ENCODE results near the gene MERTK.

DNA sequence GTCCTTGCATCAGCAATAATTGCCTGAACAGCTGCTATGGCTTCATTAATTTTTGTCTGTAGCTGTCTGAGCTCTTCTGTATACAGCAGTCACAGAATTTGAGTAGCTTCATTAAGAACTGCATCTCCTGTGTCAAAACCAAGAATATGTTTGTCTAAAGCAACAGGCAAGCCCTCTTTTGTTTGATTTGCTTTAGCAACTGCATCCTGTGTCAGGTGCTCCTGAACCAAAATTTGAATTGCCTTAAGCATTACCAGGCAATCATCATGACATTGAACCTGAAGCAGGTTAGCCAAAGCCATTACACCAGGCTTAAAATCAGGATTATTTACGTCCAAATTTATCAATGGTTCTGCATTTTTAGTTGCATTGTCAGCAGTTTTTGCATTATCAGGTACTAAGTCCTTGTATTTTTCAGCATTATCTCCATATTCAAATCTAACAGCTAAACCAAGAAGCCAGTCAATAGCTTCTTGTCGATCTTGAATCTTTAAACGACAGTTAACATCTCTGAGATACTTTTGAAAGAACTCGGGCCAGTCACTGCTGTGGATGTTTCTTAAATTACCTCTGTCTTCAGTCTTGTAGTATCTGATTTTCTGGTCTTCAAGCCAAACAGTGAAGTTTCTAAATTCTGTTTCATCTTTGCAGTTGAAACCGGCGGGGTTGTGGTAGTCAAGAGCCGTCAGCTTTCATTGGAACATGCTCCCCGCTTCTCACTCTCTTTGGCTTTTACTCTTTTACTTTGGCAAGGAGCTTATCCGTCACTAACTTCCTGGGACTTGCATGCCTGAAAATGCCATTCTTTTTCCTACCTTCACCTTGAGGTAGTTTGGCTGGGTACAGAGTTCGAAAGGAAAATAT lies 42.2 kb downstream of the MERTK start:
- TF ChIP-seq, protein P1, sequence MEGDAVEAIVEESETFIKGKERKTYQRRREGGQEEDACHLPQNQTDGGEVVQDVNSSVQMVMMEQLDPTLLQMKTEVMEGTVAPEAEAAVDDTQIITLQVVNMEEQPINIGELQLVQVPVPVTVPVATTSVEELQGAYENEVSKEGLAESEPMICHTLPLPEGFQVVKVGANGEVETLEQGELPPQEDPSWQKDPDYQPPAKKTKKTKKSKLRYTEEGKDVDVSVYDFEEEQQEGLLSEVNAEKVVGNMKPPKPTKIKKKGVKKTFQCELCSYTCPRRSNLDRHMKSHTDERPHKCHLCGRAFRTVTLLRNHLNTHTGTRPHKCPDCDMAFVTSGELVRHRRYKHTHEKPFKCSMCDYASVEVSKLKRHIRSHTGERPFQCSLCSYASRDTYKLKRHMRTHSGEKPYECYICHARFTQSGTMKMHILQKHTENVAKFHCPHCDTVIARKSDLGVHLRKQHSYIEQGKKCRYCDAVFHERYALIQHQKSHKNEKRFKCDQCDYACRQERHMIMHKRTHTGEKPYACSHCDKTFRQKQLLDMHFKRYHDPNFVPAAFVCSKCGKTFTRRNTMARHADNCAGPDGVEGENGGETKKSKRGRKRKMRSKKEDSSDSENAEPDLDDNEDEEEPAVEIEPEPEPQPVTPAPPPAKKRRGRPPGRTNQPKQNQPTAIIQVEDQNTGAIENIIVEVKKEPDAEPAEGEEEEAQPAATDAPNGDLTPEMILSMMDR (IDR thresholded peaks at IDR 0.05), result no peak
- TF ChIP-seq POLR2A (IDR thresholded peaks at IDR 0.05), result no peak
